ENCODE data around the gene RING1.

The RING1 gene

DNA sequence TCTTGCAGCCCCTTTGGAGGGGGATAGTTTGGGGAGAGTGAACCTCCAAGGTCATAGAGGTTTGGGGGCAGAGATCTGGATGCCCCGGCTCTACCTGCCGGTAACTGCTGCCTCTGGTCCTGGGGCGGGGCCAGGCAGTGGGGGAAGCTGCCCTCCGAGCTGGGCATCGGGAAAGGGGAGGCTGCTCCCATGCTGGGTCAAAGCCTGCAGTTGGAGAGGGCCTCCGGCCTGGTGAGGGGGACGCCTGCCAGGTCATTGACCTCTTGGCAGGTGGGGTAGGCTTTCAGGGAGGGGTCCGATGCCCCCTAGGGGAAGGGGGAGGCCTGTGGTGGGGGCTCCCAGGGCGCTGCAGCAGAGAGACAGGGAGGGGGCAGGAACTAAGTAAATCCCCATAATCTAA, 23.1 kb upstream of the RING1 start:
- Histone ChIP-seq H3K4me1 (ENCODE audit: control insufficient read depth, insufficient read depth, low read length, poor library complexity, severe bottlenecking) (peaks cover 12% of the 10 kb centered on the region), H3K27me3 (replicated peaks; ENCODE audit: control insufficient read depth, insufficient read depth, low read length, poor library complexity, severe bottlenecking) (peaks cover 3% of the 10 kb centered on the region), H3K36me3 (ENCODE audit: control insufficient read depth, insufficient read depth, low read length) (no peaks in the 10 kb centered on the region), H3K4me3 (ENCODE audit: insufficient read depth, low read depth, low read length, poor library complexity, severe bottlenecking) (no peak overlapping the region), H3K27ac (ENCODE audit: insufficient read depth, low read length, poor library complexity, severe bottlenecking) (no peak overlapping the region), H3K9me3 (ENCODE audit: control insufficient read depth, low read length) (no peaks in the 10 kb centered on the region)
- DNase-seq = no peak

DNA sequence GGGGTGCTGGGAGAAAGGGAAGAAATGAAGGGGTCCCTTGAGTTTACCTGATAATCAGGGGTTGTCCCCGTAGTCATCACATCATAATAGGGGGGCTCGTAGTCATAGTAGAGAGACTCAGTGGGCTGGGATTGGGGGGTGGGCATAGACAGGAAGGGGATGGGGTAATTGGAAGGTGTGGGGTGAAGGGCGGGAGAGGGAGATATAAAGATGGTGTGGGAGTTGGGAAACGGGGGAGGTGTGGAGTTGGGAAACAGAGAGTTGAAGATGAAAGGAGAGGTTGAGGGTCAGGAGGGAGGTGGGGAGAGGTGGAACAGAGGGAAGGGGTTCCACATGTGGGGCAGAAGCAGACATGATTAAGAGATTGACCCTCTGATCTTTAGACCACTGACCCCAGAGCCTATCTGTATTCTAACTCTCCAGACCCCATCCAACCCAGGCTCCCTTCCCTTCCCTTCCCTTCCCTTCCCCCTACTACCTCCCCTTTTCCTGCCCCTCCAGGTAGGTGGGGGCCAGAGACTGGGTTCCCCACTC, 22.6 kb upstream of the RING1 start:
- Histone ChIP-seq H3K27me3 (replicated peaks; ENCODE audit: control insufficient read depth, insufficient read depth, low read length, poor library complexity, severe bottlenecking) (peaks cover 3% of the 10 kb centered on the region), H3K27ac (ENCODE audit: insufficient read depth, low read length, poor library complexity, severe bottlenecking) (no peak overlapping the region), H3K4me3 (ENCODE audit: insufficient read depth, low read depth, low read length, poor library complexity, severe bottlenecking) (no peak overlapping the region), H3K9me3 (ENCODE audit: control insufficient read depth, low read length) (no peaks in the 10 kb centered on the region), H3K36me3 (ENCODE audit: control insufficient read depth, insufficient read depth, low read length) (no peaks in the 10 kb centered on the region), H3K4me1 (ENCODE audit: control insufficient read depth, insufficient read depth, low read length, poor library complexity, severe bottlenecking) (peaks cover 12% of the 10 kb centered on the region)
- DNase-seq = no peak

DNA sequence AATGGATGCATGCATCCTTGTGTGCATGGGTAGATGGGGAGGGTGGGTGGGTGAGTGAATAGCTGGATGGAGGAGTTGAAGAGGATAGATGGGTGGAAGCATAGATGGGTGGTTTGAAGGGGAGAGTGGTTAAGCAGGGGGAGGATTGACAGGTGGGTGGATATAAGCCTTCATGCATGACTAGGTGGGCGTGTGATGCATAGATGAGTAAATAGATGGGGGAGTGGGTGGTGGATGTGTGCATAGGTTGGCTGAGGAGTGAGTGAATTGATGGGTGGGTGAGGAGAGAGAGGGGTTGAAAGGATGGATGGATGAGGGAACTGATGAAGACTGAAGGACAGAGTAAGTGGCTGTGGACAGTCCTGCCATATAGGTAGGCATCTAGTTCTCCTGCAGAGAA, 20.5 kb upstream of the RING1 start:
- Histone ChIP-seq H3K4me1 (ENCODE audit: control insufficient read depth, insufficient read depth, low read length, poor library complexity, severe bottlenecking) (peaks cover 20% of the 10 kb centered on the region), H3K4me3 (ENCODE audit: insufficient read depth, low read depth, low read length, poor library complexity, severe bottlenecking) (no peak overlapping the region), H3K27me3 (replicated peaks; ENCODE audit: control insufficient read depth, insufficient read depth, low read length, poor library complexity, severe bottlenecking) (peaks cover 16% of the 10 kb centered on the region), H3K36me3 (ENCODE audit: control insufficient read depth, insufficient read depth, low read length) (no peaks in the 10 kb centered on the region), H3K9me3 (ENCODE audit: control insufficient read depth, low read length) (no peaks in the 10 kb centered on the region), H3K27ac (ENCODE audit: insufficient read depth, low read length, poor library complexity, severe bottlenecking) (no peak overlapping the region)
- no peak for DNase-seq

DNA sequence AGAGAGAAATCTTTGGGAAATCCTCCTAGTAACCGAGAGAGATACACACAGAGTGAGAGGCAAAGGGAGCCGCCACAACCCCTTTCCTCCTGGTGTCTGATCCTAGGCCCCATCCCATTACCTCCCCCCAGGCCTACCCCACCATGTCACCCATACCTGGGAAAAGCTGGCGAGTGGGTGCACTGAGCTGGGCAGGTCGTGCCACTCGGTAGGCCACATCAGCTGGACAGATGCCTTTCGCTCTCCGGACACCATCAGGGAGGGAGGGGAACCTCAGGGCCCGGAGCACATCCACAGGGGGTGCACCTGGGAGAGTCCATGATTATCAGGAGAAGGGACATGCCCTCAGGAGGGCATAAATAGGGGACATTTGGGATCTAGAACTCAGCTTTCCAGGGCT, 19.1 kb upstream of the RING1 start:
- Histone ChIP-seq H3K4me3 (ENCODE audit: insufficient read depth, low read depth, low read length, poor library complexity, severe bottlenecking) (no peak overlapping the region), H3K9me3 (ENCODE audit: control insufficient read depth, low read length) (no peaks in the 10 kb centered on the region), H3K4me1 (ENCODE audit: control insufficient read depth, insufficient read depth, low read length, poor library complexity, severe bottlenecking) (peaks cover 17% of the 10 kb centered on the region), H3K27ac (ENCODE audit: insufficient read depth, low read length, poor library complexity, severe bottlenecking) (no peak overlapping the region), H3K36me3 (ENCODE audit: control insufficient read depth, insufficient read depth, low read length) (peaks cover 2% of the 10 kb centered on the region), H3K27me3 (replicated peaks; ENCODE audit: control insufficient read depth, insufficient read depth, low read length, poor library complexity, severe bottlenecking) (peaks cover 16% of the 10 kb centered on the region)
- no peak for DNase-seq

DNA sequence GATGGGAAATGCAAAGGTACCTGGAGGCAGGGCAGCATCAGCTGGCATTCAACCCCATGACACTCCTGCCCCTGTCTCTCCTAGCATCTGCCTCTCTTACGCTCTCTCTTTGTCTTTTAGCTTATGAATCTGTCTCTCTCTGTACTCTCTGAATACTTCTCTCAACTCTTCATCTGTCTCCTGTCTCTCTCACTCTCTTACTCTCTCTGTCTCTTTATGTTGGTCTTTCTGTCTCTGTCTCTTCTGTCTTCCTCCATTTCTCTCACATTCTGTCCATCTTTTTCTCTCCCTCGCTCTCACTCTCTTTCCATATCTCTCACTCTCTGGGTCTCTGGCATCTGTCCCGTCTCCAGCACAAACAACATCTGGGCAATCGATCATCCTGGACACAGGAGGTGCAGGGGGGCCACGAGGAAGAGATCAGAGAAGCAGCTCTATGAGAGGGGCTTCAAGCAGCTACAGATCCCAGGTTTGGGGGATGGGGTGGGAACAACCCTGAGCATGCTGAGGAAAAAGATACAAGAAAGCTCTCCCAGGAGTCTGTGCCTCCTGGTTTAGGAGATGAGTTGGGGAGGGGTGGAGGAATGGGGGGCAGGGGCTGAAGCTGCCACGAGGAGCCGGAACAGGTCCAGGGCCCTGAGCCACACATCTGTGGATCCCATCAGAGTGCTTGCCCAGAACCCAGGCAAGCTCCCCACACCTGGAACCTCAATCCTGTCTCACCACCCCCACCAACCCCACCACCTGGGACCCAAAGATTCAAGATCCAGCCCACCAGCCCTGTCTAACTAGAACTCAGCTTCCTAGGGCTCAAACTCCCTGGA, 18.5 kb upstream of the RING1 start:
- Histone ChIP-seq H3K27ac (ENCODE audit: insufficient read depth, low read length, poor library complexity, severe bottlenecking) (no peak overlapping the region), H3K36me3 (ENCODE audit: control insufficient read depth, insufficient read depth, low read length) (peaks cover 9% of the 10 kb centered on the region), H3K4me1 (ENCODE audit: control insufficient read depth, insufficient read depth, low read length, poor library complexity, severe bottlenecking) (peaks cover 14% of the 10 kb centered on the region), H3K4me3 (ENCODE audit: insufficient read depth, low read depth, low read length, poor library complexity, severe bottlenecking) (no peak overlapping the region), H3K9me3 (ENCODE audit: control insufficient read depth, low read length) (no peaks in the 10 kb centered on the region), H3K27me3 (replicated peaks; ENCODE audit: control insufficient read depth, insufficient read depth, low read length, poor library complexity, severe bottlenecking) (peaks cover 16% of the 10 kb centered on the region)
- DNase-seq = no peak

DNA sequence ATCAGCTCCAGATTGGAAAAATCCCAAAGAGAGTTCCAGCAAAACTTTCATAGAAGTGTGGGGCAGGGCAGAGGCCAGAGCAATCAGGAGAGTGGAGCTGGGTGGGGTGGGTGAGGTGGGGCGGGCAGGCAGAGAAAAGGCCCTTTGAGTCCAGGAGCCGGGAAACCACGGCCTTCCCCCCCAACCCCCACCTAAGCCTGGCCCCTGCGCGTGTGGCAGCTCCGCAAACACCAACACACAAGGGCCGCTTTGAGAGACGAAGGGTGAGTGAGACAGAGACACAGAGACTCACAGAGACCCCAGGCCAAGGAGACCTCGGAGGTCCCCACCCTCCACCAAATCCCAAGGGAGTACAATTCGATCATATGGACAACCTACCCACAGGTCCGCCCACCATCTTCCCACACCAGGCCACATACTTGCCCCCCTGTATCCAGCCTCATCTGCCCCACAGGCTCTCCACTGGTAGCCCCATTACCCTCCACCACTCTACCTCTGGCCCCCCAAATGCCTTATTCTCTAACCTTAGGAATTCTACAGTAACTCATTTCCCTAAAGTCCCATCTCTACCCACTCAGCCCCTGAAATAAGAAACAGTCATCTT, 17.7 kb upstream of the RING1 start:
- no peak for DNase-seq
- Histone ChIP-seq H3K4me1 (ENCODE audit: control insufficient read depth, insufficient read depth, low read length, poor library complexity, severe bottlenecking) (peaks cover 14% of the 10 kb centered on the region), H3K36me3 (ENCODE audit: control insufficient read depth, insufficient read depth, low read length) (peaks cover 16% of the 10 kb centered on the region), H3K27ac (ENCODE audit: insufficient read depth, low read length, poor library complexity, severe bottlenecking) (no peak overlapping the region), H3K9me3 (ENCODE audit: control insufficient read depth, low read length) (no peaks in the 10 kb centered on the region), H3K4me3 (ENCODE audit: insufficient read depth, low read depth, low read length, poor library complexity, severe bottlenecking) (no peak overlapping the region), H3K27me3 (replicated peaks; ENCODE audit: control insufficient read depth, insufficient read depth, low read length, poor library complexity, severe bottlenecking) (peaks cover 16% of the 10 kb centered on the region)

DNA sequence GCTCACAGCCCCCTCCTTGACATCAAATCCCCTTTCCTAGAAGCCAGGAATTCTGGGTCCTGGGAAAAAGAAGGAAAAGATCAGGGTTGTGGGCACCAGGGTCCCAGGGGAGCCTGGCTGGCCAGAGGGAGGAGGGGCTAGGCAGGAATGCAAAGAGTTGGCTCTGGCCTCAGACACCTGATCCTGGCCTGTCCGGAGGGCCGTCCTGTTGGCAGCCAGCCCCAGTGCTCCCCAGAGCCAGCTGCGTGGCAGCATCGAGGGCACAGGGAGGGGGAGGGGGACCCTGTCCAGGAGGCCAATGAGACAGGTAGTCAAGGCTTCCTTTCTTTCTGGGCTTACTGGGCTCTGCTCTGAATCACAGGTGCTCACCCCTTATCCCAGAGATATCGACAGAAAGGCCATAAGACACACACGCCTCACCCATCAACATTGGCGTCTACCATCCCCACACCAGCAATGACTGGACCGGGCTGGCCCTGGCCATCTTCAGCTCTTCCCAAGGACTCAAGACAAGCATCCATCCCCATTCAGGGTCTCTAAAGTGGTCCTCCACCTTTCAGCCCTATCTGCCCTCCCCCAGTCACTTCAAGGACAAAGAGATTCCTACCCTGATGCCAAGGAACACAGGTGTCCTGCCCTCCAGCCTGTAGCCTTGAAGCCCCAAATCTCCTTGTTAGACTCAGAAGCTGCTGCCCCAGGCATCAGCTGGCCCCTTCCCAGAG, 16.8 kb upstream of the RING1 start:
- Histone ChIP-seq H3K36me3 (ENCODE audit: control insufficient read depth, insufficient read depth, low read length) (peaks cover 26% of the 10 kb centered on the region), H3K4me3 (ENCODE audit: insufficient read depth, low read depth, low read length, poor library complexity, severe bottlenecking) (peak overlapping the region; percentile 21), H3K4me1 (ENCODE audit: control insufficient read depth, insufficient read depth, low read length, poor library complexity, severe bottlenecking) (peaks cover 14% of the 10 kb centered on the region), H3K9me3 (ENCODE audit: control insufficient read depth, low read length) (no peaks in the 10 kb centered on the region), H3K27me3 (replicated peaks; ENCODE audit: control insufficient read depth, insufficient read depth, low read length, poor library complexity, severe bottlenecking) (peaks cover 16% of the 10 kb centered on the region), H3K27ac (ENCODE audit: insufficient read depth, low read length, poor library complexity, severe bottlenecking) (no peak overlapping the region)
- DNase-seq = no peak

DNA sequence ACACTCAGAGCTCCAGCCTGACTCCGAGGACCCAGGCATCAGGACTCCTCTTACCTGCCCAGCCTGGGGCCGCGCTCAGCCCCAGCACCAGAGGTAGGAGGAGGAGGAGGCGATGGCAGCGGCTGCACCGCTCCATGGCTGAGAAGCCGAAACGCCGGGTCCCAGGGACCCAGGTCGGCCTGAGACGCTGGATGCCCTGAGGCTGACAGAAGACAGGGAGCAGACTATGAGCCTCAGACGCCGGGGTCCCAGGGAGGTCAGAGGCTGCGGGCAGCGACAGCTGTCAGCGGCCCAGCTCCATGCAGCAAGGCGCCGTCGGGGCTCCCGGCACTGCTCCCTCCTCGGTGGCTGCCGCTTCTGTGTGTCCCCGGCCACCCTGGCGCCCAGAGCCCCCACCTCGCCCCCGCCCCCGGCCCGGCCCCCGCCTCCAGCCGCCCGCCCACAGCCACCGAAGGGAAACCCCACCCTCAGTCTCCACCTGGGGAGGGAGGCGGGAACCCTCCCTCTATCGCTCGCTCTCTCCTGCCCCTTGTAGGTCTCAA, 16.1 kb upstream of the RING1 start, which contains the start of gene COL11A2:
Gene COL11A2, minus strand, starts transcription at position 363 of the 542 bp plus-strand sequence. Its CDS starts 227 bp downstream, at position 136.
- Histone ChIP-seq H3K27me3 (replicated peaks; ENCODE audit: control insufficient read depth, insufficient read depth, low read length, poor library complexity, severe bottlenecking) (peaks cover 16% of the 10 kb centered on the region), H3K27ac (ENCODE audit: insufficient read depth, low read length, poor library complexity, severe bottlenecking) (peak within 1 kb of the TSS; percentile 3), H3K36me3 (ENCODE audit: control insufficient read depth, insufficient read depth, low read length) (peaks cover 30% of the 10 kb centered on the region), H3K4me1 (ENCODE audit: control insufficient read depth, insufficient read depth, low read length, poor library complexity, severe bottlenecking) (peaks cover 14% of the 10 kb centered on the region), H3K4me3 (ENCODE audit: insufficient read depth, low read depth, low read length, poor library complexity, severe bottlenecking) (peak within 1 kb of the TSS; percentile 48), H3K9me3 (ENCODE audit: control insufficient read depth, low read length) (no peaks in the 10 kb centered on the region)
- DNase-seq = peak in 1 of 3 donors; percentile 17

DNA sequence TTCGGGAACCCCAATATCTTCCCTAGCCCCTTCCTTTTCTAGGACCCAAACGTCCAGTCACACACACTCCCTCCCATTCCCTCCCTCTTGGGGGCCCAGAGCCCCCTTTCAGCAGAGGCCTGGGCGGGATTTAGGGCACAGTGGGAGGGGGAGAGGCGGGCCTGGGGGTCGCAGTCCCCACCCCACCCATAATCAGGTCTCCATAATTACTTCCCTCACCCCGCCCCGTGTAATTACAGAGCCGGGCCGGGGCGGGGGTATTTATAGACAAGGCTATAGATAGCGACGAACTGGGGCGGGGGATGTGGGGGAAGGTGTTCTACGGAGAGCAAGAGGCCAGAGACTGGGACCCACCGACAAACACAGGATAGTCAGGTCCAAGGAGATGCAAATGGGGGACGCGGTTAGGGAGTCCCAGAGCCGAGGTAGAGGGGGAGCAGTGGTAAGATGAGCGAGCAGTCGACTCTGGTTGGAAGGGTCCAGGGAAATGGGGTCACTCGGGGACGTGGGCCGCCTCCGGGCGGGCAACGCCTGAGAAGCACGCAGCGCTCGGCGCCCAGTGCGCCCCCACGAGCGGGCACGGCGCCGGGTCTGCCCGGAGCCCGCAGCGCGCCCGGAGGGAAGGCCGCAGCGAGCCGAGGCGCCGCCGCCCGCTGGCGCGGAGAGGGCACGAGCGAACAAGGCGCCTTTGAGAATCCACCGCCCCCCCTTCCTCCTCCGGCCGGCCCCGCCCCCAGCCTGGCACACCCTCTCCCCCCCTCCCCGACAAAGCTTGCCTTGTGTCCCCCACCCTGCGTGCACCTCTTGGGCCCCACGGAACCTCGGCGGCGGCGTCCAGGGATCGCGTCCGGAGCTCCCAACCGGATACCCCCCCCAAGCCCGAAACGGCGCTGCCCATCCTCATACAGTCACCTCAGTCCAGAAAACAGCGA, 15.4 kb upstream of the RING1 start:
- Histone ChIP-seq H3K4me3 (ENCODE audit: insufficient read depth, low read depth, low read length, poor library complexity, severe bottlenecking) (peak overlapping the region; percentile 48), H3K36me3 (ENCODE audit: control insufficient read depth, insufficient read depth, low read length) (peaks cover 37% of the 10 kb centered on the region), H3K27me3 (replicated peaks; ENCODE audit: control insufficient read depth, insufficient read depth, low read length, poor library complexity, severe bottlenecking) (peaks cover 16% of the 10 kb centered on the region), H3K4me1 (ENCODE audit: control insufficient read depth, insufficient read depth, low read length, poor library complexity, severe bottlenecking) (peaks cover 14% of the 10 kb centered on the region), H3K27ac (ENCODE audit: insufficient read depth, low read length, poor library complexity, severe bottlenecking) (peak overlapping the region; percentile 3), H3K9me3 (ENCODE audit: control insufficient read depth, low read length) (no peaks in the 10 kb centered on the region)
- DNase-seq = no peak

Data from effector memory CD4-positive, alpha-beta T cell (primary cell).